22Rv1 (cell line): Measurements from ENCODE around the gene HBEGF.

Source experiments
- ZFX ChIP-seq: fragments of 450-650 bp; IDR thresholded peaks from 2 replicates; pipeline ENCODE4 v1.6.1; 2017; ENCODE audit warnings: antibody characterized with exemption, borderline replicate concordance
- TF ChIP-seq, protein P1 (sequence below): fragments of 450-650 bp; IDR thresholded peaks from 2 replicates; pipeline ENCODE4 v1.5.1; 2017; ENCODE audit warnings: mild to moderate bottlenecking

GRCh38 chr5:140295414-140295813 is 51.0 kb downstream of the HBEGF start:
- TF ChIP-seq, protein P1, sequence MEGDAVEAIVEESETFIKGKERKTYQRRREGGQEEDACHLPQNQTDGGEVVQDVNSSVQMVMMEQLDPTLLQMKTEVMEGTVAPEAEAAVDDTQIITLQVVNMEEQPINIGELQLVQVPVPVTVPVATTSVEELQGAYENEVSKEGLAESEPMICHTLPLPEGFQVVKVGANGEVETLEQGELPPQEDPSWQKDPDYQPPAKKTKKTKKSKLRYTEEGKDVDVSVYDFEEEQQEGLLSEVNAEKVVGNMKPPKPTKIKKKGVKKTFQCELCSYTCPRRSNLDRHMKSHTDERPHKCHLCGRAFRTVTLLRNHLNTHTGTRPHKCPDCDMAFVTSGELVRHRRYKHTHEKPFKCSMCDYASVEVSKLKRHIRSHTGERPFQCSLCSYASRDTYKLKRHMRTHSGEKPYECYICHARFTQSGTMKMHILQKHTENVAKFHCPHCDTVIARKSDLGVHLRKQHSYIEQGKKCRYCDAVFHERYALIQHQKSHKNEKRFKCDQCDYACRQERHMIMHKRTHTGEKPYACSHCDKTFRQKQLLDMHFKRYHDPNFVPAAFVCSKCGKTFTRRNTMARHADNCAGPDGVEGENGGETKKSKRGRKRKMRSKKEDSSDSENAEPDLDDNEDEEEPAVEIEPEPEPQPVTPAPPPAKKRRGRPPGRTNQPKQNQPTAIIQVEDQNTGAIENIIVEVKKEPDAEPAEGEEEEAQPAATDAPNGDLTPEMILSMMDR, result no peak
- no peak for TF ChIP-seq ZFX
